Upper lobe of left lung (tissue), 4 donors: ENCODE results near the gene SPOCK2.

Source experiments
- POLR2A ChIP-seq, 4 donors: fragments of 450-650 bp; IDR thresholded peaks; one replicate each; pipeline ENCODE4 v1.5.1; 2016 to 2017; ENCODE audit warnings: antibody characterized with exemption in 4 of 4, mild to moderate bottlenecking in 2 of 4
- TF ChIP-seq, protein P1 (sequence below), 6 experiments: fragments of 450-650 bp in 4 of 6; fragments of 200-600 bp in 2 of 6; sonication (generic) in 2 of 6; IDR thresholded peaks; one replicate each; pipeline ENCODE4 v1.5.1; 2016 to 2019; ENCODE audit warnings: antibody characterized with exemption in 6 of 6

DNA sequence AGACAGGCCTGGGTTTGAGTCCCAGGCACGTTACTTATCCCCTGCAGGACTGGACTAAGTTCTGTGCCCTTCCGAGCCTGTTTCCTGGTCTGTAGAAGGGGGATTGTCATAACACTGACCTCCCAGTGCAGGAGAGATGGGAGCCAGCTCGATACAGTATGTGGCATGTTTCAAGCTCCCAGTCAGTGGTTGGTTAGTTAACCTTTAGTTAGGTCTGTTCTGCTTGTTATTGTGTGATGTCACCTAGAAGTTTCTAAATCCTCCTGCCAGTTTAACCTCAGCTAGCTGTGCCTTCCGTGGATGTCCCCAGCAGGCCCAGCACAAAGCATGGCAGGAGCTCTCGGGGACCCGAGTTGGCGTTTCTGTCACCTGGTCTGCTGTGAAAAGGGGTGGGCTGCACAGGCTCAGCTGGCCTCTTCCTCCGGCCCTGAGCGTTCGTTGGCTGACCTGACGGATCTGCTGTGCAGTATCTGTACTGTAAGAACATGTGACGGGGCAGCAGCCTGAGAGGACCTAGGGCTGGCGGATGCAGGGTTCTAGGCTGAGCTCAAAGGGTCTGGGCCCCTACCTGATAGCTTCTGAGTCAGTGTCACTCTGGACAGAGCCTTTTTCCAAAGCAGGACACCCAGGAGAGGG lies 53.0 kb downstream of the SPOCK2 start:
- TF ChIP-seq, protein P1, sequence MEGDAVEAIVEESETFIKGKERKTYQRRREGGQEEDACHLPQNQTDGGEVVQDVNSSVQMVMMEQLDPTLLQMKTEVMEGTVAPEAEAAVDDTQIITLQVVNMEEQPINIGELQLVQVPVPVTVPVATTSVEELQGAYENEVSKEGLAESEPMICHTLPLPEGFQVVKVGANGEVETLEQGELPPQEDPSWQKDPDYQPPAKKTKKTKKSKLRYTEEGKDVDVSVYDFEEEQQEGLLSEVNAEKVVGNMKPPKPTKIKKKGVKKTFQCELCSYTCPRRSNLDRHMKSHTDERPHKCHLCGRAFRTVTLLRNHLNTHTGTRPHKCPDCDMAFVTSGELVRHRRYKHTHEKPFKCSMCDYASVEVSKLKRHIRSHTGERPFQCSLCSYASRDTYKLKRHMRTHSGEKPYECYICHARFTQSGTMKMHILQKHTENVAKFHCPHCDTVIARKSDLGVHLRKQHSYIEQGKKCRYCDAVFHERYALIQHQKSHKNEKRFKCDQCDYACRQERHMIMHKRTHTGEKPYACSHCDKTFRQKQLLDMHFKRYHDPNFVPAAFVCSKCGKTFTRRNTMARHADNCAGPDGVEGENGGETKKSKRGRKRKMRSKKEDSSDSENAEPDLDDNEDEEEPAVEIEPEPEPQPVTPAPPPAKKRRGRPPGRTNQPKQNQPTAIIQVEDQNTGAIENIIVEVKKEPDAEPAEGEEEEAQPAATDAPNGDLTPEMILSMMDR (IDR thresholded peaks at IDR 0.05): no peak
- no peak for TF ChIP-seq POLR2A (IDR thresholded peaks at IDR 0.05)
